ENCODE data around the gene SOS1. TPM values are rescaled to one million over a fixed set of nuclear protein-coding genes. Genes with fewer than 3 reads are reported as not detected.

Gene SOS1
- total RNA-seq, 1 donor from 2014 or later = 64.2 TPM

DNA sequence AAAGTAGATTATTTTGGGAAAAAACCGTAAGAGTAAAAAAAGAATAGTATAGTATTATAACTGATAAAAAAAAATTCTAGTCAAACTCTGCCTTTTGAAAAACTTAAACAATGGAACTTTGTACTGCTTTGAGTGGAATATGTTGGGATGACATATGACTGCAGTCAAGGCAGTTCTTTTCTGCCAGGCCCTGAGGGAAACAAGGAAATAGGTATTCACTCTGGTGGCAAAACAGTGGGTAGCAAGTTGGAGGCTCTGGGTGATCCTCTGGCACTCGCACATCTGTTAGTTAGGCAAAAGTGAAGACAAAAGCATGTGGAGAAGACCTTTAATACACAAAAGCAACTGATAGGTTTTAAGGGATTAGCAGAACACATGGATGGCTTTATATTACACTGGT, 129.0 kb downstream of the SOS1 start:
- no peak overlapping the region for H3K4me3 Mint-ChIP-seq (ENCODE audit: low read depth)
- no peak for DNase-seq (ENCODE audit: low spot score)
- H3K4me1 Mint-ChIP-seq (ENCODE audit: low read depth) = peaks cover 14% of the 10 kb centered on the region
- intact Hi-C loops (cut with micrococcal nuclease) = no loop called here
- no peaks in the 10 kb centered on the region for H3K27me3 Mint-ChIP-seq (ENCODE audit: low read depth)
- no peak overlapping the region for H3K27ac Mint-ChIP-seq
- peaks cover 56% of the 10 kb centered on the region for H3K36me3 Mint-ChIP-seq (ENCODE audit: low read depth)
- no peaks in the 10 kb centered on the region for H3K9me3 Mint-ChIP-seq

DNA sequence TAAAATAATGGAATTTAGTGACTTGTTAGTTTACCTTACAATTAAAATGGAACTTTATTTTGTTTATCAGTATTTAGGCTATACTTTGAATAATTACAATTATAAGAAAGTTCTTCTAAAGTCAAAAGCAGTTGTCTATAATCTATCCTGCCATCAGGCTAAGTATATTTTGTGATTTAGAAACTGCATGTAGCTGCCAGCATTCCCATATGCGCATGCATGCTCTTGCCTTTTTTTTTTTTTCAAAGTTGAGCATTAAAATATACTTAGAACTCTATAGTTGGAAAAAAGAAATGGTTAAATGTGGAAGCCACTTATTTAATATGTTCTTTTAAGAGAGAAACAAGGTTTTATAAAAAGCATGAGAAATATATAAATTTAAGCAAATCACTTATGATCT, 132.1 kb downstream of the SOS1 start:
- H3K4me3 Mint-ChIP-seq (ENCODE audit: low read depth) = no peak overlapping the region
- H3K27ac Mint-ChIP-seq = no peak overlapping the region
- H3K4me1 Mint-ChIP-seq (ENCODE audit: low read depth) = peaks cover 8% of the 10 kb centered on the region
- no peak for DNase-seq (ENCODE audit: low spot score)
- intact Hi-C loops (cut with micrococcal nuclease) = no loop called here
- H3K36me3 Mint-ChIP-seq (ENCODE audit: low read depth) = peaks cover 52% of the 10 kb centered on the region
- H3K9me3 Mint-ChIP-seq = no peaks in the 10 kb centered on the region
- H3K27me3 Mint-ChIP-seq (ENCODE audit: low read depth) = no peaks in the 10 kb centered on the region

DNA sequence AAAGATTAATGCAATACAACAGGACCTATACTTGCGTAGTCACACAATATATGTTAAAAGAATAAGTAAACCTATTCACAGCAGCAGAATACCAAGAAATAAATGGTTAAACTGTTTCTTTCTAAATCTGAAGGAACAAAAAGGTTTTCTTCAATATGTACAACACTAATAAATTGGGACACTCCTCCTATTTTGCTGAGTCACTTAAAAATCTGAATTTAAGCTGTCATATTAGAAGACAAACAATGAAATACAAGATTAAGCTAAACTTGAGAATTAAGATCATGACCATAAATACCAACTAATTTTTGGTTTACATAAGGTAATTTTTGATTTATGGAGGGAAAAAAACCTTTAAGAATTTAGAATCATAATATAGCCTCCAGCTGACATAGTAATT, 138.4 kb downstream of the SOS1 start:
- no peak overlapping the region for H3K4me3 Mint-ChIP-seq (ENCODE audit: low read depth)
- no peaks in the 10 kb centered on the region for H3K4me1 Mint-ChIP-seq (ENCODE audit: low read depth)
- peaks cover 44% of the 10 kb centered on the region for H3K36me3 Mint-ChIP-seq (ENCODE audit: low read depth)
- H3K27me3 Mint-ChIP-seq (ENCODE audit: low read depth) = no peaks in the 10 kb centered on the region
- intact Hi-C loops (cut with micrococcal nuclease) = no loop called here
- H3K9me3 Mint-ChIP-seq = no peaks in the 10 kb centered on the region
- no peak overlapping the region for H3K27ac Mint-ChIP-seq
- DNase-seq (ENCODE audit: low spot score) = no peak

DNA sequence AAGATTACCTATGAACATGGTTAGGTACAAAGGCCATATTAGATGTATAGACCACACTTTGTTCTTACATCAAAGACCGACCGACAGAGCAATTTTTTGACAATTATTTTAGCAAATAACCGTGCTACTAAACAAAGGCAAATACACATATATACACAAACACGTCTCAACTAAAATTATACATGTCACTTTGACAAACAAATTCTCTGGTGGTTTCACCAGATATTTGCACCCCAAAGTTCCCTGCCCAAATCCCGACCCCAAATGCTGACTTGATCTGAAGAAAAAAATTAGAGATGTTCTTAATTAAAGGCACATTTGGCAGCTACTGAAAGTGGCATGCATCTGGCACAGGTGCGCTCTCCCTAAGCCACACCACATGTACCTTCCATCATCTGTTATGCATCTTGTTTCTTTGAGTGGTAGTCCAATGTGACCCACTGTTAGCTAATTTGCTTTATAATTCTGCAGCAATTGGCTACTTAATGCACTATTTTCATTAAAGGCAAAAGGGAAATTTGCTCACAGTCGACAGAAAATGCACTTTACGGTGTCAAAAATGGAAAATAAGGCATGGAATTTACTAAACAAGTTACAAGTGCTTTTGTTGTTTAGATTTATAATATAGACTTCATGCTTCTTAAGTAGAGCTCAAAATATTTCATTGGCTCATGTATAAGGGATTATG, 139.0 kb downstream of the SOS1 start:
- H3K36me3 Mint-ChIP-seq (ENCODE audit: low read depth) = peaks cover 38% of the 10 kb centered on the region

DNA sequence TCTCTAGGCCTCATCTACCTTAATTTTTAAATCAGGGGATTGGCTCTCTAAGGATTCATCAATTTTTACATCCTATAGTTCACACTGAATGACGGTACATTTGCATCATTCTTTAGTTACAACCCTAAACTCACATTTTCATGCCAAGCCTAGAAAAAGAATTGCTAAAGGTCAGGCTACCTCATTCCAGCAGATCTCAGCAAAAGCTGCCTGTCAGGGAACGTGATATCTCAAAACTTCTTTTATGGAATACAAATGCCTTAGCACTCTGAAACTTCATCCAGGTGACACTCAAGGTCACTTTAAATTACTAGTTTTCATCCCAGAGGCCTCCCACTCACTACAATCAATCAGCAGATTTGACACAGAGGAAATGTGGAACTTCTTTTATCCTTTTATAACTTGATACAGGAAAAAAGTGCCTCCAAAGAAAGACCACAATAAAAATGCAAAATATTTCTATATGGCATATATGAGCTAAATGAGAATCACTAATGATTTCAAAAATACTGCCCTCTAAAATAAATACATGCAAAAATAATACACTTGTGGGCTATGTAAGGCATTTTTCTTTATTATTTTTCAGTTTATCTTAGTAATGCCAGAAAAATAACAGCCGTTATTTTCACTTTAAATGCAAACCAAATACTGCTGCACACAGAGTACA, 139.7 kb downstream of the SOS1 start:
- Mint-ChIP-seq H3K27ac (no peak overlapping the region), H3K27me3 (ENCODE audit: low read depth) (no peaks in the 10 kb centered on the region), H3K9me3 (no peaks in the 10 kb centered on the region), H3K4me1 (ENCODE audit: low read depth) (no peaks in the 10 kb centered on the region), H3K4me3 (ENCODE audit: low read depth) (no peak overlapping the region), H3K36me3 (ENCODE audit: low read depth) (peaks cover 37% of the 10 kb centered on the region)
- DNase-seq (ENCODE audit: low spot score) = no peak
- intact Hi-C loops (cut with micrococcal nuclease) = no loop called here

More for the DNA sequence above, 139.0 kb downstream of the SOS1 start:
- no peaks in the 10 kb centered on the region for H3K27me3 Mint-ChIP-seq (ENCODE audit: low read depth)
- no peaks in the 10 kb centered on the region for H3K9me3 Mint-ChIP-seq
- intact Hi-C loops (cut with micrococcal nuclease) = no loop called here
- H3K4me1 Mint-ChIP-seq (ENCODE audit: low read depth) = no peaks in the 10 kb centered on the region
- H3K4me3 Mint-ChIP-seq (ENCODE audit: low read depth) = no peak overlapping the region
- DNase-seq (ENCODE audit: low spot score) = no peak
- H3K27ac Mint-ChIP-seq = no peak overlapping the region

DNA sequence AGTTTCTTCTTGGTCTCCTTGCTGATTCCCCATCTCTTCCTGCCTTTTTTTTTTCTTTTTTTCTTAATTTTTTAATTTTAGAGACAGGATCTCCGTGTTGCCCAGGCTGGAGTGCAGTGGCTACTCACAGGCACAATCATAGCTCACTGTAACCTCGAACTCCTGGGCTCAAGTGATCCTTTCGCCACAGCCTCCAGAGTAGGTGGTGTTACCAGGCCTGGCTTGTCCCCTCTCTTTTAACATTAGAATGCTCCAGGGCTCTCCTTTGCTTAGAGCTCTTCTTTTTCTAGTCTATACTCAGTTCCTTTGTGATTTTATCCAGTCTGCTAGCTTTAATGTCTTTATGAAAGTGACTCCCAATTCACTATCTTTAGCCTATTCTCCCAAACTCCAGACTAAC, 141.9 kb downstream of the SOS1 start:
- Mint-ChIP-seq H3K36me3 (ENCODE audit: low read depth) (peaks cover 20% of the 10 kb centered on the region), H3K27ac (no peak overlapping the region), H3K27me3 (ENCODE audit: low read depth) (no peaks in the 10 kb centered on the region), H3K4me3 (ENCODE audit: low read depth) (no peak overlapping the region), H3K4me1 (ENCODE audit: low read depth) (no peaks in the 10 kb centered on the region), H3K9me3 (no peaks in the 10 kb centered on the region)
- intact Hi-C loops (cut with micrococcal nuclease) = no loop called here
- no peak for DNase-seq (ENCODE audit: low spot score)

DNA sequence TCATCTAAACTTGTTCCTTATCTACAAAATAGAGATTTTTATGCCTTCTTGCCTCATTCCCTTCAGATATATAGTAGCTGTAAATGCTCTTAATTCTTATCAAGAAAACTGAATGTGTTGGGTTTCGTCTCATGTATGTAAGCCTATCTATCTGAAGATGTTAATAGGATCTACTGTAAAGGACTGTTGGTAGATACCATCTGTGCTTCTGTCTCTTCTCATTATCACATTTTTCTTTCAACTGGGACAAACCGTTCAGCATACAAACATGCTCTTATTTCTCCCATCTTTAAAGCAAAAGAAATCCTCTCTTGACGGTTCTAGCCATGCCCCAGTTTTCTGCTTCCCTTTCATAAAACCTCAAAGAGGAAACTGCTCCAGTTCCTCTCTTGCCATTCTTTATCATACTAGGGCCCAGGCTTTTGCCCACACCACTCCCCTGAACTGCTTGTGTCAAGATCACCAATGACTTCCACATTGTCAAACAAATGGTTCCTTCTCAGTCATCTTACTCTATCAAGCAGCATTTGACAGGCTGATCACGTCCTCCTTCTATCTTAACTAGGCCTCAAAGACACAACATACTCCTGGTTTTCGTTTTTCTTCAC, 142.5 kb downstream of the SOS1 start:
- no peak for DNase-seq (ENCODE audit: low spot score)
- Mint-ChIP-seq H3K27me3 (ENCODE audit: low read depth) (no peaks in the 10 kb centered on the region), H3K4me3 (ENCODE audit: low read depth) (no peak overlapping the region), H3K4me1 (ENCODE audit: low read depth) (no peaks in the 10 kb centered on the region), H3K27ac (no peak overlapping the region), H3K9me3 (no peaks in the 10 kb centered on the region), H3K36me3 (ENCODE audit: low read depth) (peaks cover 16% of the 10 kb centered on the region)
- intact Hi-C loops (cut with micrococcal nuclease) = no loop called here

DNA sequence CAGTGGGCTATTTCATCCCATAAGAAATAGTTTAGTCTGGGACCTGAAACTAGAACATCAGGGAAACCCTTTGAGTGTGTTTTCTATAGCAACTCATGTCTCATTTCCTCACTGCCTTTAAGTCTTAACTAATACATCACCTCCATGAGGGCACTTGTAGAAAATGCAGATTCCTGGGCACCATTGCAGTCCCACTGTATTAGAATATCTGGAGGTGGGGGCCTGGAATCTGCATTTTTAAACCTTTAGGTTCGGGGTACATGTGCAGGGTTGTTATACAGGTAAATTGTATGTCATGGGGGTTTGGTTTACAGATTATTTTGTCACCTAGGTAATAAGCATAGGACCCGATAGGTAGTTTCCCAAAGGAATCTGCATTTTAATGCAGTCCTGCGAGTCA, 143.8 kb downstream of the SOS1 start:
- H3K27me3 Mint-ChIP-seq (ENCODE audit: low read depth) = no peaks in the 10 kb centered on the region
- peaks cover 6% of the 10 kb centered on the region for H3K36me3 Mint-ChIP-seq (ENCODE audit: low read depth)
- no peaks in the 10 kb centered on the region for H3K9me3 Mint-ChIP-seq
- DNase-seq (ENCODE audit: low spot score) = no peak
- no peaks in the 10 kb centered on the region for H3K4me1 Mint-ChIP-seq (ENCODE audit: low read depth)
- H3K4me3 Mint-ChIP-seq (ENCODE audit: low read depth) = no peak overlapping the region
- intact Hi-C loops (cut with micrococcal nuclease) = no loop called here
- no peak overlapping the region for H3K27ac Mint-ChIP-seq

DNA sequence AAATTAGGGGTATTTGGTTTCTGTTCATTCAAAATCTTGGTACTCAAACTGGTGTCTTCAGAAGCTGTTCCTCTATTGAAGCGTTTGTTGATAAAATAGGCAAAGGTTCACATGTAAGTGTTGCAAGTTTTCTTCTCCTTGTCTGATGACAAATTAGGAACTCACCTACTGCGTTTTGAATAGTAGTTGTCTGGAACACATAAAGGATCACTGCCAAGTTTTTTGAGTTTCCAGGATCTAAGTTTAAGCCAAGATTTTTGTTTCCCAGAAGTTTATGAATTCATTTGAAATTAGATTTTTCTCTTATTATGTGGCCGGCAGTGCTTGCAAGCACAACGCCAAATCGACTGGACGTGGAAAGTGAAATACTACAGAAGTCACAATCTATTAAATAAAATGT, 145.8 kb downstream of the SOS1 start:
- Mint-ChIP-seq H3K27ac (no peak overlapping the region), H3K9me3 (no peaks in the 10 kb centered on the region), H3K4me1 (ENCODE audit: low read depth) (no peaks in the 10 kb centered on the region), H3K4me3 (ENCODE audit: low read depth) (no peak overlapping the region), H3K27me3 (ENCODE audit: low read depth) (no peaks in the 10 kb centered on the region), H3K36me3 (ENCODE audit: low read depth) (peaks cover 3% of the 10 kb centered on the region)
- intact Hi-C loops (cut with micrococcal nuclease) = no loop called here
- DNase-seq (ENCODE audit: low spot score) = no peak

DNA sequence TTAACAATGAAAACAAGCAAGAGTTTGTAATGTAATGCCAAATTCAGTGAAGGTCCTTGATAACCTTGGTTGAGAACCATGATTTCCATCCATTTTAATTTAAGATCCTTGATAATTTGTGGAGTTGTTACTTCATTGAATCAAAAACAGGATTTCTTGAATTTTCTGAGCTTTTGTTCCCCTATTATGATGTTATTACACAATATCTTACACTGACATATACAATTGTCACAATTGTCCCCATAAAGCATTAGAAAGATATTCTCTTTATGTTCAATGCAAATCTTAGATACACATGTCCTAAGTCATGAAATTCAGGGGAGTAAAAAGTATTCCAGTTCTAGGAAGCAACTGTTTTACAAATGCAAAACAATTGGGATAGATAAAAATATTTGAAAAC, 147.6 kb downstream of the SOS1 start:
- peaks cover 3% of the 10 kb centered on the region for H3K36me3 Mint-ChIP-seq (ENCODE audit: low read depth)
- no peak overlapping the region for H3K27ac Mint-ChIP-seq
- DNase-seq (ENCODE audit: low spot score) = no peak
- no peaks in the 10 kb centered on the region for H3K4me1 Mint-ChIP-seq (ENCODE audit: low read depth)
- H3K27me3 Mint-ChIP-seq (ENCODE audit: low read depth) = no peaks in the 10 kb centered on the region
- intact Hi-C loops (cut with micrococcal nuclease) = no loop called here
- H3K9me3 Mint-ChIP-seq = no peaks in the 10 kb centered on the region
- H3K4me3 Mint-ChIP-seq (ENCODE audit: low read depth) = no peak overlapping the region

DNA sequence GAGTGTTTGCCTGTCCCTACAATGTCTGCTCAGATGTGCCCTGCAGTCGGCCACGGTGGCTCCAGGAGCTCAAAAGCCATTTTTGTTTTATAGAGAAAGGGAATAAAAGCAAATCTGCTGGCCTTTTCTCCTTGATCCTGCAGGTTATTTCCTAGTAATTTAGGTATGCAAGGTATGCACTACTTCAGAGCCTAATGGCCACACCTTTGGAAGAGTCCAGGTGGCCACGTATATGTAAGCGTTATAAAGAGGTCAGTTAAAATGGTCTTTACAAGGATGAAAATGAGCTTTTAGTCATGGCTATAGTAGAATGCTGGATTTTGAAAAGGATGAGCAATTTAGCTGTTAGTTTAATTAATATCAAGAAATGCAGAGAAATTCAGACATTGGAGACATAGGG, 149.5 kb downstream of the SOS1 start:
- intact Hi-C loops (cut with micrococcal nuclease) = no loop called here
- DNase-seq (ENCODE audit: low spot score) = no peak
- H3K36me3 Mint-ChIP-seq (ENCODE audit: low read depth) = no peaks in the 10 kb centered on the region
- H3K4me3 Mint-ChIP-seq (ENCODE audit: low read depth) = no peak overlapping the region
- no peak overlapping the region for H3K27ac Mint-ChIP-seq
- H3K9me3 Mint-ChIP-seq = no peaks in the 10 kb centered on the region
- H3K4me1 Mint-ChIP-seq (ENCODE audit: low read depth) = no peaks in the 10 kb centered on the region
- no peaks in the 10 kb centered on the region for H3K27me3 Mint-ChIP-seq (ENCODE audit: low read depth)

DNA sequence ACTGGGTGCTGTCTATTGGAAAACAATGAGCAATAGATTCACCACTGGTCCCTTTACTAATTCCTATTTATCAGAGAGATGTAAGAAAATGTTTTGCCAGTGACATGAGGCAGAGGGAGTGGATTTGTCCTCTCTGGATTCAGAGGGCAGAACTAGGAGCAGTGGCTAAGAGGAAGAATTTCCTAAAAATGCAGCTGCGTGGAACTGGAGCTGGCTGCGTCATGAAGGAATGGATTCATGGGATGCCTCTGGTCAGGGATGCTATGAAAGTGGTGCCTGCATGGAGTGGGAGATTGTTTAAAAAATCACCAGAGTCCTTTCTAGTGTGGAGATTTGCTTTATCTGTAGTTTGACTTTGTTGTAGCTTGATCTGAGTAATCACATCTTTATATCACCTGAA, 152.8 kb downstream of the SOS1 start:
- no peaks in the 10 kb centered on the region for H3K4me1 Mint-ChIP-seq (ENCODE audit: low read depth)
- no peak overlapping the region for H3K27ac Mint-ChIP-seq
- intact Hi-C loops (cut with micrococcal nuclease) = no loop called here
- no peak overlapping the region for H3K4me3 Mint-ChIP-seq (ENCODE audit: low read depth)
- peaks cover 2% of the 10 kb centered on the region for H3K27me3 Mint-ChIP-seq (ENCODE audit: low read depth)
- H3K9me3 Mint-ChIP-seq = no peaks in the 10 kb centered on the region
- H3K36me3 Mint-ChIP-seq (ENCODE audit: low read depth) = no peaks in the 10 kb centered on the region
- no peak for DNase-seq (ENCODE audit: low spot score)

DNA sequence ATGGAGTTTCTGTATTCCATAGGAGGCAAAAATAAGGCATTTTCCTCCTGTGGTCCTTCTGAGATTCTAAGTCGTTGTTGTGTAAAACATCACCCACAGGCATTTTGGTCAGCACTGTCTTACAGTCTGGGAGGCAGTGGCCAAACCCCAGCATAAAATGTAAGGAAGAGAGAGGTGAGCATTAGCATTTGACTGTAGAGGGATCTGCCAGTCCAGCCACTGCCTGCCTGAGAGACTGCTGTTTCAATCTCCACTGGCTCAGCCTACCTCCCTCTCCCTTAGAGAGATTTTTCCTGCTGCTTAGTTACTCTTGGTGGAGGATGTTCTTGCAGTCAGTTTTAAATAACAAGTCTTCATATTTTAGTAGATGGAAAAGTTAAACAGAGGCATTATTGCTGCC, 154.2 kb downstream of the SOS1 start:
- H3K4me1 Mint-ChIP-seq (ENCODE audit: low read depth) = peaks cover 1% of the 10 kb centered on the region
- no peaks in the 10 kb centered on the region for H3K9me3 Mint-ChIP-seq
- intact Hi-C loops (cut with micrococcal nuclease) = no loop called here
- no peaks in the 10 kb centered on the region for H3K36me3 Mint-ChIP-seq (ENCODE audit: low read depth)
- no peak for DNase-seq (ENCODE audit: low spot score)
- no peak overlapping the region for H3K27ac Mint-ChIP-seq
- peaks cover 9% of the 10 kb centered on the region for H3K27me3 Mint-ChIP-seq (ENCODE audit: low read depth)
- no peak overlapping the region for H3K4me3 Mint-ChIP-seq (ENCODE audit: low read depth)

All from activated T-helper 2 cell treated with anti-CD3 and anti-CD28 coated beads, Interferon-gamma antibody, Interleukin-2, Interleukin-4, amounts not matched to agents 10 μg/mL and 5 μg/mL and 100 μg/mL, durations not matched to agents 14 hours and 24 hours and 36 hours (primary cell).